H9 (cell line): Measurements from ENCODE around the gene ZNF385B. TPM values are rescaled to one million over a fixed set of nuclear protein-coding genes. Genes with fewer than 3 reads are reported as not detected.

Experiments
- DNase-seq: peaks from one replicate; pipeline ENCODE4 v3.0.0-alpha.2; 2017
- H2AFZ ChIP-seq: one replicate; pipeline ENCODE4 v1.6.1; 2013; ENCODE audit warnings: mild to moderate bottlenecking, low read length, control low read depth, moderate library complexity
- H2AK5ac ChIP-seq: 2 replicates; pipeline ENCODE4 v1.6.1; 2013; ENCODE audit warnings: low read length, control low read depth, mixed read lengths; ENCODE audit not compliant: insufficient read length
- H2BK120ac ChIP-seq: one replicate; pipeline ENCODE4 v1.6.1; 2013; ENCODE audit warnings: low read depth, mild to moderate bottlenecking, low read length, control low read depth, inconsistent platforms; ENCODE audit not compliant: poor library complexity, severe bottlenecking
- H2BK12ac ChIP-seq: 2 replicates; pipeline ENCODE4 v1.6.1; 2013; ENCODE audit warnings: low read length, control low read depth, mixed read lengths, low read depth; ENCODE audit not compliant: insufficient read length
- H2BK15ac ChIP-seq: 2 replicates; pipeline ENCODE4 v1.6.1; 2013; ENCODE audit warnings: low read depth, low read length, control low read depth
- H2BK20ac ChIP-seq: one replicate; pipeline ENCODE4 v1.6.1; 2013; ENCODE audit warnings: low read depth, mild to moderate bottlenecking, low read length, control low read depth, inconsistent platforms; ENCODE audit not compliant: poor library complexity, severe bottlenecking
- H2BK5ac ChIP-seq: 2 replicates; pipeline ENCODE4 v1.6.1; 2013; ENCODE audit warnings: low read length, control low read depth, mixed read lengths; ENCODE audit not compliant: insufficient read length
- H3K14ac ChIP-seq: 2 replicates; pipeline ENCODE4 v1.6.1; 2013; ENCODE audit warnings: low read length, control low read depth; ENCODE audit not compliant: insufficient read depth
- H3K18ac ChIP-seq: 2 replicates; pipeline ENCODE4 v1.6.1; 2013; ENCODE audit warnings: low read depth, mild to moderate bottlenecking, mixed read lengths, low read length, control low read depth; ENCODE audit not compliant: insufficient read length
- H3K23ac ChIP-seq: 2 replicates; pipeline ENCODE4 v1.6.1; 2013; ENCODE audit warnings: low read length, control low read depth, mixed read lengths, low read depth; ENCODE audit not compliant: insufficient read length
- H3K23me2 ChIP-seq: 2 replicates; pipeline ENCODE4 v1.6.1; 2013; ENCODE audit warnings: low read depth, mild to moderate bottlenecking, mixed read lengths, low read length, control low read depth; ENCODE audit not compliant: insufficient read length, poor library complexity, severe bottlenecking
- H3K27ac ChIP-seq: 2 replicates; pipeline ENCODE4 v1.5.1; 2013; ENCODE audit warnings: low read length, control low read depth, mixed read lengths, low read depth; ENCODE audit not compliant: insufficient read length
- H3K27me3 ChIP-seq: 2 replicates; pipeline ENCODE4 v1.6.1; 2013; ENCODE audit warnings: low read length, control low read depth, inconsistent platforms; ENCODE audit not compliant: insufficient read depth
- H3K4ac ChIP-seq: 2 replicates; pipeline ENCODE4 v1.6.1; 2013; ENCODE audit warnings: low read depth, mild to moderate bottlenecking, control low read depth, inconsistent platforms, low read length, moderate library complexity
- H3K4me1 ChIP-seq: 2 replicates; pipeline ENCODE4 v1.6.1; 2013; ENCODE audit warnings: low read length, control low read depth, inconsistent platforms; ENCODE audit not compliant: insufficient read depth
- H3K4me2 ChIP-seq: 2 replicates; pipeline ENCODE4 v1.6.1; 2013; ENCODE audit warnings: low read length, control low read depth, mixed read lengths; ENCODE audit not compliant: insufficient read length, insufficient read depth
- H3K56ac ChIP-seq: 2 replicates; pipeline ENCODE4 v1.6.1; 2013; ENCODE audit warnings: low read depth, mild to moderate bottlenecking, mixed read lengths, low read length, control low read depth; ENCODE audit not compliant: insufficient read length
- H3K79me1 ChIP-seq: 2 replicates; pipeline ENCODE4 v1.6.1; 2013; ENCODE audit warnings: low read depth, mild to moderate bottlenecking, moderate library complexity, low read length, control low read depth, inconsistent platforms; ENCODE audit not compliant: insufficient read depth, poor library complexity, severe bottlenecking
- H3K79me2 ChIP-seq: 2 replicates; pipeline ENCODE4 v1.6.1; 2013; ENCODE audit warnings: low read length, control low read depth, inconsistent platforms; ENCODE audit not compliant: insufficient read depth
- H3K9ac ChIP-seq: 2 replicates; pipeline ENCODE4 v1.6.1; 2013; ENCODE audit warnings: low read length, control low read depth, mixed read lengths; ENCODE audit not compliant: insufficient read length; ENCODE audit errors: extremely low read depth
- H3K9me3 ChIP-seq: one replicate; pipeline ENCODE4 v1.6.1; 2013; ENCODE audit warnings: low read depth, low read length, inconsistent platforms; ENCODE audit not compliant: control insufficient read depth
- H3T11ph ChIP-seq: one replicate; pipeline ENCODE4 v1.6.1; 2013; ENCODE audit warnings: mild to moderate bottlenecking, low read length, control low read depth, inconsistent platforms
- H4K20me1 ChIP-seq: one replicate; pipeline ENCODE4 v1.6.1; 2013; ENCODE audit not compliant: control insufficient read depth, insufficient read length, insufficient read depth
- H4K5ac ChIP-seq: 2 replicates; pipeline ENCODE4 v1.6.1; 2013; ENCODE audit warnings: low read depth, mild to moderate bottlenecking, mixed read lengths, low read length, control low read depth; ENCODE audit not compliant: insufficient read length
- H4K8ac ChIP-seq: replicated peaks from 2 replicates; pipeline ENCODE4 v1.6.1; 2013; ENCODE audit warnings: low read length, control low read depth, mixed read lengths, low read depth; ENCODE audit not compliant: insufficient read length
- H4K91ac ChIP-seq: 2 replicates; pipeline ENCODE4 v1.6.1; 2013; ENCODE audit warnings: low read depth, mild to moderate bottlenecking, moderate library complexity, mixed read lengths, low read length, control low read depth; ENCODE audit not compliant: insufficient read length
- H3K27ac Mint-ChIP-seq, 3 experiments: 2 replicates in 2 of 3; 3 replicates in 1 of 3; pipeline ENCODE4 v1.8.0; 2020 to 2021; ENCODE audit warnings: mixed read lengths in 3 of 3, mild to moderate bottlenecking in 1 of 3, moderate library complexity in 1 of 3
- H3K27me3 Mint-ChIP-seq: 2 replicates; pipeline ENCODE4 v1.8.0; 2021; ENCODE audit warnings: low read depth, mild to moderate bottlenecking, moderate library complexity, mixed read lengths
- H3K36me3 Mint-ChIP-seq, 3 experiments: 2 replicates in 2 of 3; 3 replicates in 1 of 3; pipeline ENCODE4 v1.8.0; 2020 to 2021; ENCODE audit warnings: low read depth in 3 of 3, mixed read lengths in 3 of 3; ENCODE audit not compliant: insufficient read depth in 1 of 3
- H3K4me1 Mint-ChIP-seq, 2 experiments: 2 replicates each; pipeline ENCODE4 v1.8.0; 2020; ENCODE audit warnings: mixed read lengths in 2 of 2
- H3K4me3 Mint-ChIP-seq, 2 experiments: 2 replicates in 1 of 2; 3 replicates in 1 of 2; pipeline ENCODE4 v1.8.0; 2020 to 2021; ENCODE audit warnings: mild to moderate bottlenecking in 2 of 2, mixed read lengths in 2 of 2, moderate library complexity in 1 of 2
- H3K9me3 Mint-ChIP-seq, 2 experiments: 2 replicates in 1 of 2; 3 replicates in 1 of 2; pipeline ENCODE4 v1.8.0; 2020; ENCODE audit warnings: mild to moderate bottlenecking in 2 of 2, mixed read lengths in 2 of 2, moderate library complexity in 1 of 2
- WGBS: extraction: QIAGEN DNeasy Blood & Tissue Kit; methylation state at CpG from one replicate; pipeline ENCODE4 v1.1.7; 2013; ENCODE audit warnings: missing lambda C conversion rate, low lambda C conversion rate, mixed read lengths; ENCODE audit not compliant: insufficient read length; ENCODE audit errors: extremely low coverage; 5-methylcytosine and 5-hydroxymethylcytosine counted together
- total RNA-seq: library from RNA; stranded (reverse); gene quantifications from 2 replicates; pipeline ENCODE4 v1.2.1, GENCODE V29; 2021
- TF ChIP-seq, protein P1 (sequence below): fragments of 200-600 bp; sonication (generic); conservative IDR thresholded peaks from 3 replicates; pipeline ENCODE4 v1.8.0; 2021; ENCODE audit warnings: antibody characterized with exemption, mild to moderate bottlenecking

Gene ZNF385B
- total RNA-seq, 1 experiment from 2014 or later = 2.1 TPM

DNA sequence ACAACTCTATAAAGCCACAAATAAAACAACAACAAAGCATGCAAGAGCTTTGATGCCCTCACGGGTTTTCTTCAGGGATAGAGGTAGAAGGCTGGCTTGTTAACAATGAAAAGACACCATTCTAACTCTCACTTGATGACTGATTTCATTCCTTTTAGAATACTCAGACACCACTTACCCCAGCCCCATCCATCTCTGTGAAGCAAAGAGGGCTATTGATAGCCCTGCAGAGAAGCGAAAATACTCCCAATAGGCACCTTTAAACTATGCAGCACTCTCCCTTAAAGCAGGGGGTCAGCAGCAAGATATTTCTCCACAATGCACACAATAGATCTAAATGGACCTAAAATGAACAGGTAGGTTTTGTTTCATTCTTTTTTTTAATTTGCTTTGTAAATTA is 35.1 kb downstream of the ZNF385B start:
- DNase-seq = no peak

More for the DNA sequence above, 35.1 kb downstream of the ZNF385B start:
- H4K20me1 ChIP-seq = no peaks in the 10 kb centered on the region
- H3K9me3 ChIP-seq = no peaks in the 10 kb centered on the region
- no peaks in the 10 kb centered on the region for H3K23me2 ChIP-seq
- no peak overlapping the region for H4K8ac ChIP-seq
- no peak overlapping the region for H3K4me3 Mint-ChIP-seq
- no peak overlapping the region for H4K91ac ChIP-seq
- H3K23ac ChIP-seq = no peak overlapping the region
- H3K4me2 ChIP-seq = no peak overlapping the region
- H3K56ac ChIP-seq = no peak overlapping the region
- no peaks in the 10 kb centered on the region for H3K79me1 ChIP-seq
- H3K27ac Mint-ChIP-seq = no peak overlapping the region
- no peak overlapping the region for H2BK5ac ChIP-seq
- TF ChIP-seq, protein P1, sequence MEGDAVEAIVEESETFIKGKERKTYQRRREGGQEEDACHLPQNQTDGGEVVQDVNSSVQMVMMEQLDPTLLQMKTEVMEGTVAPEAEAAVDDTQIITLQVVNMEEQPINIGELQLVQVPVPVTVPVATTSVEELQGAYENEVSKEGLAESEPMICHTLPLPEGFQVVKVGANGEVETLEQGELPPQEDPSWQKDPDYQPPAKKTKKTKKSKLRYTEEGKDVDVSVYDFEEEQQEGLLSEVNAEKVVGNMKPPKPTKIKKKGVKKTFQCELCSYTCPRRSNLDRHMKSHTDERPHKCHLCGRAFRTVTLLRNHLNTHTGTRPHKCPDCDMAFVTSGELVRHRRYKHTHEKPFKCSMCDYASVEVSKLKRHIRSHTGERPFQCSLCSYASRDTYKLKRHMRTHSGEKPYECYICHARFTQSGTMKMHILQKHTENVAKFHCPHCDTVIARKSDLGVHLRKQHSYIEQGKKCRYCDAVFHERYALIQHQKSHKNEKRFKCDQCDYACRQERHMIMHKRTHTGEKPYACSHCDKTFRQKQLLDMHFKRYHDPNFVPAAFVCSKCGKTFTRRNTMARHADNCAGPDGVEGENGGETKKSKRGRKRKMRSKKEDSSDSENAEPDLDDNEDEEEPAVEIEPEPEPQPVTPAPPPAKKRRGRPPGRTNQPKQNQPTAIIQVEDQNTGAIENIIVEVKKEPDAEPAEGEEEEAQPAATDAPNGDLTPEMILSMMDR = no peak
- H2BK12ac ChIP-seq = no peak overlapping the region
- no peaks in the 10 kb centered on the region for H3K4me1 ChIP-seq
- H3K9ac ChIP-seq = no peak overlapping the region
- no peak overlapping the region for H3K4ac ChIP-seq
- no peaks in the 10 kb centered on the region for H3K27me3 ChIP-seq
- WGBS = no CpG with 5 or more reads among the region's 2 CpGs
- no peak overlapping the region for H3K14ac ChIP-seq
- no peaks in the 10 kb centered on the region for H3K36me3 Mint-ChIP-seq
- H2BK20ac ChIP-seq = no peak overlapping the region
- no peak overlapping the region for H2AFZ ChIP-seq
- no peak overlapping the region for H3K27ac ChIP-seq
- no peaks in the 10 kb centered on the region; the same call in 1 of the 2 replicates for H3K79me2 ChIP-seq
- no peak overlapping the region for H3K18ac ChIP-seq
- H3T11ph ChIP-seq = no peak overlapping the region
- H2AK5ac ChIP-seq = no peak overlapping the region
- H4K5ac ChIP-seq = no peak overlapping the region
- no peaks in the 10 kb centered on the region for H3K27me3 Mint-ChIP-seq
- H2BK15ac ChIP-seq = no peak overlapping the region
- H2BK120ac ChIP-seq = no peak overlapping the region
- no peaks in the 10 kb centered on the region; a peak in 1 of 5 replicates for H3K9me3 Mint-ChIP-seq
- H3K4me1 Mint-ChIP-seq = peaks cover 16 to 22% of the 10 kb centered on the region in 2 experiments
